GM12873 (cell line): ENCODE measurements around the gene COX10.

Experiments used
- CTCF ChIP-seq: IDR thresholded peaks from 2 replicates; pipeline ENCODE4 v1.5.1; 2012; ENCODE audit warnings: low read depth, mild to moderate bottlenecking, moderate library complexity, low read length, control low read depth; ENCODE audit not compliant: insufficient read depth; ENCODE audit errors: missing control alignments

Gene COX10

GRCh38 chr17:14107889-14108288, 38.6 kb downstream of the COX10 start:
- TF ChIP-seq CTCF, result no peak

GRCh38 chr17:14112407-14112806, 43.1 kb downstream of the COX10 start:
- no peak for TF ChIP-seq CTCF

- no peak for TF ChIP-seq CTCF
These were observed 43.8 kb downstream of the COX10 start for GRCh38 chr17:14113137-14113536.

- TF ChIP-seq CTCF, result no peak
These were observed 47.1 kb downstream of the COX10 start for GRCh38 chr17:14116263-14117024.

GRCh38 chr17:14118951-14119350, 49.6 kb downstream of the COX10 start:
- no peak for TF ChIP-seq CTCF

GRCh38 chr17:14119546-14119945, 50.2 kb downstream of the COX10 start:
- no peak for TF ChIP-seq CTCF

- no peak for TF ChIP-seq CTCF
These were observed 52.6 kb downstream of the COX10 start for GRCh38 chr17:14121952-14122351.
